Keratinocyte (primary cell): Measurements from ENCODE around the gene ANKS1B. TPM values are rescaled to one million over a fixed set of nuclear protein-coding genes. Genes with fewer than 3 reads are reported as not detected.

Source experiments
- DNase-seq: peaks from one replicate; pipeline ENCODE4 v3.0.0-alpha.2; 2011; ENCODE audit warnings: low read depth, missing footprints, low spot score
- FAIRE-seq: peaks from 2 replicates; lab custom pipeline; 2011; peaks lifted over from hg19 to GRCh38; lab: Jason Lieb, UNC
- H2AFZ ChIP-seq: 2 replicates; pipeline ENCODE4 v1.6.0; 2012; ENCODE audit warnings: low read length, control low read depth, inconsistent platforms; ENCODE audit not compliant: control insufficient read depth
- H3K27ac ChIP-seq: 2 replicates; pipeline ENCODE4 v1.5.1; 2011; ENCODE audit warnings: low read length; ENCODE audit not compliant: control insufficient read depth, insufficient read depth
- H3K27me3 ChIP-seq: 3 replicates; pipeline ENCODE4 v1.6.0; 2011; ENCODE audit warnings: low read length; ENCODE audit not compliant: control insufficient read depth, insufficient read depth; ENCODE audit errors: extremely low read depth
- H3K36me3 ChIP-seq, 2 experiments: 2 replicates in 1 of 2; 3 replicates in 1 of 2; pipeline ENCODE4 v1.5.1; 2011; ENCODE audit warnings: low read length in 2 of 2, mild to moderate bottlenecking in 1 of 2; ENCODE audit not compliant: control insufficient read depth in 2 of 2, insufficient read depth in 2 of 2; ENCODE audit errors: extremely low read depth in 1 of 2
- H3K4me1 ChIP-seq: 3 replicates; pipeline ENCODE4 v1.5.1; 2011; ENCODE audit warnings: low read length; ENCODE audit not compliant: control insufficient read depth, insufficient read depth; ENCODE audit errors: extremely low read depth
- H3K4me2 ChIP-seq: 3 replicates; pipeline ENCODE4 v1.6.0; 2011; ENCODE audit warnings: low read depth, low read length; ENCODE audit not compliant: control insufficient read depth, insufficient read depth; ENCODE audit errors: extremely low read depth
- H3K4me3 ChIP-seq, 3 experiments: fragments of 200-600 bp in 1 of 3; sonication (generic) in 1 of 3; 2 replicates in 2 of 3; 3 replicates in 1 of 3; pipeline ENCODE4 v1.5.1; 2011 to 2016; ENCODE audit warnings: low read length in 3 of 3, mild to moderate bottlenecking in 3 of 3, control low read depth in 2 of 3, inconsistent platforms in 1 of 3, low read depth in 1 of 3, mixed read lengths in 1 of 3, mixed run types in 1 of 3, moderate library complexity in 1 of 3; ENCODE audit not compliant: control insufficient read depth in 2 of 3, insufficient read depth in 2 of 3; ENCODE audit errors: extremely low read depth in 1 of 3
- H3K79me2 ChIP-seq: 2 replicates; pipeline ENCODE4 v1.6.0; 2012; ENCODE audit warnings: low read length; ENCODE audit not compliant: control insufficient read depth, insufficient read depth
- H3K9ac ChIP-seq: 3 replicates; pipeline ENCODE4 v1.6.0; 2011; ENCODE audit warnings: low read length; ENCODE audit not compliant: control insufficient read depth, insufficient read depth; ENCODE audit errors: extremely low read depth
- H3K9me1 ChIP-seq: 3 replicates; pipeline ENCODE4 v1.6.0; 2011; ENCODE audit warnings: low read length; ENCODE audit not compliant: control insufficient read depth, insufficient read depth; ENCODE audit errors: extremely low read depth
- H3K9me3 ChIP-seq: 2 replicates; pipeline ENCODE4 v1.5.1; 2012; ENCODE audit warnings: low read depth, low read length; ENCODE audit not compliant: control insufficient read depth
- H4K20me1 ChIP-seq: 3 replicates; pipeline ENCODE4 v1.6.0; 2011; ENCODE audit warnings: low read length; ENCODE audit not compliant: control insufficient read depth, insufficient read depth; ENCODE audit errors: extremely low read depth
- EZH2 ChIP-seq: IDR thresholded peaks from one replicate; pipeline ENCODE4 v1.6.1; 2012; ENCODE audit warnings: inconsistent platforms, mild to moderate bottlenecking, low read length, moderate library complexity
- dilution Hi-C: fragments of 300-500 bp; cut with MboI; formaldehyde crosslinking; loops from one replicate; pipeline ENCODE4 v1.7.0; 2020; ENCODE audit warnings: low sequenced_read_pairs; ENCODE audit not compliant: extremely low pct_ligation_motif_present
- polyA plus RNA-seq, 5 experiments: library from polyadenylated mRNA; depleted of rRNA in 3 of 5; stranded (reverse) in 3 of 5; stranded (forward) in 1 of 5; unstranded in 1 of 5; fragments of >200 nt; gene quantifications; 1 replicate in 1 of 5; 2 replicates in 3 of 5; 3 replicates in 1 of 5; pipeline versions ENCODE4 v1.2.1 to v1.2.3, GENCODE V29; 2011 to 2012; ENCODE audit warnings: missing spikeins in 2 of 5, low read depth in 1 of 5, low replicate concordance in 1 of 5
- TF ChIP-seq, protein P1 (sequence below), 3 experiments: IDR thresholded peaks in 1 of 3; conservative IDR thresholded peaks in 1 of 3; optimal IDR thresholded peaks in 1 of 3; 2 replicates in 2 of 3; 3 replicates in 1 of 3; pipeline versions ENCODE3 to v1.5.1; 2011; ENCODE audit warnings: low read length in 3 of 3, mild to moderate bottlenecking in 3 of 3, moderate library complexity in 2 of 3, control low read depth in 1 of 3, inconsistent platforms in 1 of 3; ENCODE audit not compliant: insufficient read depth in 2 of 3; ENCODE audit errors: extremely low read depth in 1 of 3

Gene ANKS1B
- polyA plus RNA-seq, 1 donor (not counting 4 experiments of a cell fraction or from before 2014, with no cell fraction given) = not detected

DNA sequence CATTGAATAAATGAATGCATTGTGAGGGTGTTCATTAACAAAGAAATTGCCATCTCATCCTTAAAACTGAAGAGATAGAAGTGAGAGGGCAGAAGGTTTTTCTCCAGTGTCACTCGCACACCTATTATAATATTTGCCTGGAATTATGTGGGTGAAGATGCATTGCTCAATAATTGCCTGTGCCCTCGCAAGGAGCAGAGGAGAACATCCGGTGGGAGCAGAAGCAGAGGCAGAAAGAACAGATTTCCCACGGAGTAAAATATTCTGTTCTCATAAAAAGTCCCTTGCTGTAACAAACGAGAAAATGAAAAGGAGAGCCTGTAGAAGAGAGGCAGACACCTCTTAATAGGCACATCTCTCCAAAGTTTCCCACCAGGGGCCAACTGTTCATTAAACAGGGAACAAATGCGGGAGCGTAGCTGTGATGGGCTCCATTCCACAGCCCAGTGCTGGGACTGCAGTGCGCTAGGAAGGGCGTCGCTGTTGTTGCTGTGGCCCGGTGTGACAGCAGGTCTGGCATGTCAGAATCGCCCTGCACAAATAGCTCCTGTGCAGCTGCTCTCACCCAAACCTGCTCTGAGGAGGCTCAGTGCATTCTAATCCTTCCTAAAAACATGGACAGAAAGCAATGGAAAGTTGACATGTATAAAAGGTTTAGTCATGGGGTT lies 979.8 kb downstream of the ANKS1B start:
- TF ChIP-seq, protein P1, sequence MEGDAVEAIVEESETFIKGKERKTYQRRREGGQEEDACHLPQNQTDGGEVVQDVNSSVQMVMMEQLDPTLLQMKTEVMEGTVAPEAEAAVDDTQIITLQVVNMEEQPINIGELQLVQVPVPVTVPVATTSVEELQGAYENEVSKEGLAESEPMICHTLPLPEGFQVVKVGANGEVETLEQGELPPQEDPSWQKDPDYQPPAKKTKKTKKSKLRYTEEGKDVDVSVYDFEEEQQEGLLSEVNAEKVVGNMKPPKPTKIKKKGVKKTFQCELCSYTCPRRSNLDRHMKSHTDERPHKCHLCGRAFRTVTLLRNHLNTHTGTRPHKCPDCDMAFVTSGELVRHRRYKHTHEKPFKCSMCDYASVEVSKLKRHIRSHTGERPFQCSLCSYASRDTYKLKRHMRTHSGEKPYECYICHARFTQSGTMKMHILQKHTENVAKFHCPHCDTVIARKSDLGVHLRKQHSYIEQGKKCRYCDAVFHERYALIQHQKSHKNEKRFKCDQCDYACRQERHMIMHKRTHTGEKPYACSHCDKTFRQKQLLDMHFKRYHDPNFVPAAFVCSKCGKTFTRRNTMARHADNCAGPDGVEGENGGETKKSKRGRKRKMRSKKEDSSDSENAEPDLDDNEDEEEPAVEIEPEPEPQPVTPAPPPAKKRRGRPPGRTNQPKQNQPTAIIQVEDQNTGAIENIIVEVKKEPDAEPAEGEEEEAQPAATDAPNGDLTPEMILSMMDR (optimal IDR thresholded peaks at IDR 0.05 in 1 of 3, IDR thresholded peaks at IDR 0.05 in 1 of 3, conservative IDR thresholded peaks at IDR 0.05 in 1 of 3; ENCODE audit: extremely low read depth in 1 of 3, insufficient read depth in 2 of 3, low read length in 3 of 3) = no peak
- TF ChIP-seq EZH2 = no peak
- H3K9me3 ChIP-seq = no peaks in the 10 kb centered on the region
- dilution Hi-C loops = no loop called here
- DNase-seq = no peak
- H3K79me2 ChIP-seq = no peaks in the 10 kb centered on the region
- H3K4me1 ChIP-seq = no peaks in the 10 kb centered on the region
- no peaks in the 10 kb centered on the region for H3K36me3 ChIP-seq
- no peak overlapping the region for H2AFZ ChIP-seq
- no peak overlapping the region for H3K4me3 ChIP-seq
- no peaks in the 10 kb centered on the region for H3K27me3 ChIP-seq
- H4K20me1 ChIP-seq = no peaks in the 10 kb centered on the region
- H3K9me1 ChIP-seq = no peaks in the 10 kb centered on the region
- no peak overlapping the region for H3K27ac ChIP-seq
- no peak overlapping the region for H3K4me2 ChIP-seq
- FAIRE-seq = no peak
- no peak overlapping the region for H3K9ac ChIP-seq

DNA sequence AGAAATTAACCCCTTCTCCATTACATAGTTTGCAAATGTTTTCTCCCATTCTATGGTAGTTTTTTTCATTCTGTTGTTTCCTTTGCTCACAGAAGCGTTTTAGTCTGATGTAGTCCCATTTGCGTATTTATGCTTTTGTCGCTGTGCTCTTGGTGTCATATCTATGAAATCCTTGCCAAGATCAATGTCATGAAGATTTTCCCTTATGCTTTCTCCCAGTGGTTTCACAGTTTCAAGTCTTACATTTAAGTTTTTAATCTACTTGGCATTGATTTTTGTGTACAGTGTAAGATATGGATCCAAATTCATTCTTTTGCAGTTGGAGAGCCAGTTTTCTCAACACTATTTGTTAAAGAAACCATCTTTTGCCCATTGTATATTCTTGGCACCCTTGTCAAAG lies 982.0 kb downstream of the ANKS1B start:
- Histone ChIP-seq H2AFZ (no peak overlapping the region), H3K9me1 (no peaks in the 10 kb centered on the region), H3K4me3 (no peak overlapping the region), H3K27me3 (no peaks in the 10 kb centered on the region), H3K9me3 (no peaks in the 10 kb centered on the region), H3K9ac (no peak overlapping the region), H3K4me2 (no peak overlapping the region), H3K36me3 (no peaks in the 10 kb centered on the region), H3K79me2 (no peaks in the 10 kb centered on the region), H3K4me1 (no peaks in the 10 kb centered on the region), H3K27ac (no peak overlapping the region), H4K20me1 (no peaks in the 10 kb centered on the region)
- DNase-seq (no peak), FAIRE-seq (no peak)
- dilution Hi-C loops = no loop called here
- TF ChIP-seq EZH2 = no peak
- TF ChIP-seq, protein P1 (optimal IDR thresholded peaks at IDR 0.05 in 1 of 3, IDR thresholded peaks at IDR 0.05 in 1 of 3, conservative IDR thresholded peaks at IDR 0.05 in 1 of 3; ENCODE audit: extremely low read depth in 1 of 3, insufficient read depth in 2 of 3, low read length in 3 of 3) = no peak
